GM12872 (cell line): ENCODE measurements around the gene KBTBD13.

Experiments
- TF ChIP-seq, protein P1 (sequence below): IDR thresholded peaks from 3 replicates; pipeline ENCODE4 v1.5.1; 2011; ENCODE audit warnings: low read depth, mild to moderate bottlenecking, low read length, moderate library complexity; ENCODE audit not compliant: insufficient read depth

Gene KBTBD13

DNA sequence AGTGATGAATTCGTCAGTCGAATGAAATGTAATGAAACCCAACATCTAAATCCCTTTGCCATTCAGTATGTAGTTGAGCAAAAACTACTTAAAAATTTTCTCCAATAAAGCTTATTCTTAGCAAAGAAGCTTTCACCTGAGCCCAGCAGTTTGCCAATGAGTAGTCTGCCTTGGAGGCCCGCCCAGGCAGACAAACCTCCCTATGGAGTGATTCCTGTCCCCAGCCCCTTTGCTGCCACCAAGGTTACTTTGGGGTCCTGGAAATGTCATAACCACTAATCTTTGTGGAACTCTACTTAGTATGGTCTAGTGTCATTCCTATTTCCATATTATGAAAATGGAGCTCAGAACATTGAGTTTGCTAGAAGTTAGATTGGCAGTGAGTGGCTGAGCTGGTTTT lies 26.4 kb downstream of the KBTBD13 start:
- TF ChIP-seq, protein P1, sequence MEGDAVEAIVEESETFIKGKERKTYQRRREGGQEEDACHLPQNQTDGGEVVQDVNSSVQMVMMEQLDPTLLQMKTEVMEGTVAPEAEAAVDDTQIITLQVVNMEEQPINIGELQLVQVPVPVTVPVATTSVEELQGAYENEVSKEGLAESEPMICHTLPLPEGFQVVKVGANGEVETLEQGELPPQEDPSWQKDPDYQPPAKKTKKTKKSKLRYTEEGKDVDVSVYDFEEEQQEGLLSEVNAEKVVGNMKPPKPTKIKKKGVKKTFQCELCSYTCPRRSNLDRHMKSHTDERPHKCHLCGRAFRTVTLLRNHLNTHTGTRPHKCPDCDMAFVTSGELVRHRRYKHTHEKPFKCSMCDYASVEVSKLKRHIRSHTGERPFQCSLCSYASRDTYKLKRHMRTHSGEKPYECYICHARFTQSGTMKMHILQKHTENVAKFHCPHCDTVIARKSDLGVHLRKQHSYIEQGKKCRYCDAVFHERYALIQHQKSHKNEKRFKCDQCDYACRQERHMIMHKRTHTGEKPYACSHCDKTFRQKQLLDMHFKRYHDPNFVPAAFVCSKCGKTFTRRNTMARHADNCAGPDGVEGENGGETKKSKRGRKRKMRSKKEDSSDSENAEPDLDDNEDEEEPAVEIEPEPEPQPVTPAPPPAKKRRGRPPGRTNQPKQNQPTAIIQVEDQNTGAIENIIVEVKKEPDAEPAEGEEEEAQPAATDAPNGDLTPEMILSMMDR = no peak

DNA sequence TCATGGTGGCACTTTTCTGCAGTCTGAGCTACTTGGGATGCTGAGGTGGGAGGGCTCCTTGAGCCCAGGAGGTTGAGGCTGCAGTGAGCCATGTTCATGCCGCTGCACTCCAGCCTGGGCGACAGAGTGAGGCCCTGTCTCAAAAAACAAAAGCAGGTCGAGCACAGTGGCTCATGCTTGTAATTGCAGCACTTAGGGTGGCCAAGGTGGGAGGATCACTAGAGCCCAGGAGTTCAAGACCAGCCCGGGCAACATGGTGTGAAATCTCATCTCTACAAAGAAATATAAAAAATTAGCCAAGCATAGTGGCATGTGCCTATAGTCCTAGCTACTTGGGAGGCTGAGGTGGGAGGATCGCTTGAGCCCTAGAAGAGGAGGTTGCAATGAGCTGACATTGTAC lies 28.5 kb downstream of the KBTBD13 start:
- TF ChIP-seq, protein P1 = no peak

DNA sequence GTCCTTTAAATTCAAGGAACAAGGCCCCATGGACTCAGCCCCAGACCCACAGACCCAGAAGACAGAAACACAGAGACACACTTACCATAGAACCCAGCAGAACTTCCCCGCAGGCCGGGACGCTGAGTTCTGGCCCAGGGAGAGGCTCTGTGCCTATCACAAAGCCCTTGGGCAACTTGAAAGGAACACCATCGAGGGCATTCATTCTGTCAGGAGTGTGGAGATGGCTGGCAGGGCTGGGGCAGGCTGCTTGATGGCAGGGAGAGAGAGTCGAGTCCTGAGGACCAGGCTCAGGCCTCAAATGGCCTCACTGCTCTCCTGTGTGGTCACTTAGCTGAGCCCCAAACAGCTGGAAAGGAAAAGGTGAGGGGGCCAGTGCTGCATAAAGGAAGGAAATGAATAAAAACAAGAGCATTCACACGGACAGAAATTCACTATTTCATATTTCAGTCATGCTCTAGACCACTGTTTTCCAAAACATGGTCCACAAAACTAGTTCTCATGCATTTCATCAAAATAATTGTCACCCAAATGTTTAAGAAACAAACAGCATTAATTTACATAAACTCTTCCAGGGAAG lies 29.6 kb downstream of the KBTBD13 start:
- TF ChIP-seq, protein P1 = no peak

DNA sequence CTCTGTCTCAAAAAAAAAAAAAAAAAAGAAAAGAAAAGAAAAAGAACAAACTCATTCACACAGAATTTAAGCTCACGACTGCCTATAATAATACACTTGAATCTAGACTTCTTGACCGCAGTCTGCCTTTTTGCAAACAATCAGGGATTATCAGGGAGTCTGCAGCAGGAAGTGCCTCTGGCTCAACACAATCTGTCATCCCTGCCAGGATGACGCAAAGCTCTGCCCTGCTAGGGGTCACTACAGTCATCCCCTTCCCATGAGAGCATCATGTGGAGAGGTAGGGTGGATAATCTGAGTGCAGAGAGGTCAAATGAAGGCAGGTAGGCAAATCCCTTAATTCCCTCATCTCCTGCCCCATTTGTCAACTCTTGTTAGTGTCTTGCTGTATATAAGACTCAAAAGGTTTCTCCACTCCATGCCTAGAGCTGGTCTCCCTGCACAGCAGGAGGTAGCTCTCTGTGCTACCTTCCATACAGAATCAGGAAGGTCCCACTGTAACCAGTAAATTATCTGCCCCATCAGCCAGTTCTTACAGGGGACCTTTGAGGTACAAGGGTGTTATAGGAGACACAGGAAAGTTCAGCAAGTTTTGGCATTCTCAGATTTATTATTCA lies 34.2 kb downstream of the KBTBD13 start:
- TF ChIP-seq, protein P1 = no peak

DNA sequence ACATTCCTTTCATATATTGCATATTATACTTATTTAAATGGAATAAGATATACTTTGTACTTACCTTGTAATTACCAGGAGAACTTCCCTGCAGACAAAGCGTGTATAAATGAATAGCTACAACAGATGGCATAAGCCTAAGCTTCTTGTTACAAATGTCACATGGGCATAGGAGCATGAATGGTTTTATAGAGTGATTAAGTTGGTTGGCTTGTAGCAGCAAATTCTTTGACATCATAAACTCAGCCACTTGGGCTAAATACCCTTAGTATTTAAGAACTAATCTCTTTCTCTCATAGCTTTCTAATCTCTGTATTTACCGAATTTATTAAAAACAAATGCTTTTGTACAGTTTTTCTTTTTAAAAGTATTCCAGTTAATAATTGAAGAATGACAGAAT lies 38.5 kb downstream of the KBTBD13 start, which contains the start of gene UBAP1L:
Gene UBAP1L, minus strand, starts transcription at position 115 of the 400 bp plus-strand sequence. CDS start 8,985 bp downstream, outside the sequence.
- TF ChIP-seq, protein P1 = no peak

DNA sequence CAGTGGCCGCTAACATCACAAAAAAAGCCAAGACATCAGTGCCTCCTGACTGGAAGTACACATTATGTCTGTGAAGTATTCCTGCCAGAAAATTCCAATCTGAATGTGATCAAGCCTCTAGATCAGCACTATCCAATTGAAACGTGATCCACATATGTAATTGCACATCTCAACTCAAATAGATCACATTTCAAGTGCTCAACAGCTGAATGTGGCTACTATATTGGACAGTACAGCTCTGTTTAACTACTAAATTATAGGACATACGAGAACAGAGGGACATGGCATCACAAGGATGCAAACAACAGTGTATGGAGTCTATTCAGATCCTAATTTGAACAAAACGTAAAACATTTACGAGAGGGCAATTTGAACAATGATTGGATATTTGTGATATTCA lies 39.0 kb downstream of the KBTBD13 start:
- TF ChIP-seq, protein P1 = no peak
